ENCODE data around the gene CASKIN1. TPM values are rescaled to one million over a fixed set of nuclear protein-coding genes. Genes with fewer than 3 reads are reported as not detected.
A peak's percentile ranks its signal among the peaks of the same experiment; 100 is the strongest.

CASKIN1 gene
- total and polyA plus RNA-seq, 5 donors from 2014 or later: not detected

- H3K4me3 Mint-ChIP-seq: no peak overlapping the region
- H3K36me3 ChIP-seq (ENCODE audit: control insufficient read depth, insufficient read depth, low read length): peaks cover 25% of the 10 kb centered on the region
- H3K27ac ChIP-seq (ENCODE audit: insufficient read depth, low read length, poor library complexity, severe bottlenecking): no peak overlapping the region
- no peak overlapping the region for H3K4me3 ChIP-seq (ENCODE audit: low read depth, low read length)
- no peak overlapping the region for H3K27ac Mint-ChIP-seq
- H3K4me1 Mint-ChIP-seq: peaks cover 0 to 3% (median 0%) of the 10 kb centered on the region in 4 donors
- H3K4me1 ChIP-seq (ENCODE audit: control insufficient read depth, insufficient read depth, low read length, poor library complexity, severe bottlenecking): no peaks in the 10 kb centered on the region
- DNase-seq: no peak
- no peaks in the 10 kb centered on the region for H3K9me3 Mint-ChIP-seq
- no peaks in the 10 kb centered on the region for H3K27me3 Mint-ChIP-seq
- no peak for ATAC-seq (ENCODE audit: low read depth in 2 of 2)
- H3K36me3 Mint-ChIP-seq: peaks cover 14% of the 10 kb centered on the region
- H3K9me3 ChIP-seq (ENCODE audit: control insufficient read depth in 2 of 2, low read length in 2 of 2): no peaks in the 10 kb centered on the region
- H3K27me3 ChIP-seq (ENCODE audit: control insufficient read depth, insufficient read depth, low read length): no peaks in the 10 kb centered on the region
These were observed 23.6 kb downstream of the CASKIN1 start for GRCh38 chr16:2172688-2173335.

GRCh38 chr16:2171601-2172178 is 24.7 kb downstream of the CASKIN1 start:
- Histone ChIP-seq H3K36me3 (ENCODE audit: control insufficient read depth, insufficient read depth, low read length) (peaks cover 25% of the 10 kb centered on the region), H3K4me3 (ENCODE audit: low read depth, low read length) (no peak overlapping the region), H3K27me3 (ENCODE audit: control insufficient read depth, insufficient read depth, low read length) (no peaks in the 10 kb centered on the region), H3K4me1 (ENCODE audit: control insufficient read depth, insufficient read depth, low read length, poor library complexity, severe bottlenecking) (no peaks in the 10 kb centered on the region), H3K27ac (ENCODE audit: insufficient read depth, low read length, poor library complexity, severe bottlenecking) (no peak overlapping the region), H3K9me3 (ENCODE audit: control insufficient read depth in 2 of 2, low read length in 2 of 2) (no peaks in the 10 kb centered on the region)
- no peaks in the 10 kb centered on the region for H3K27me3 Mint-ChIP-seq
- H3K4me1 Mint-ChIP-seq: peaks cover 0 to 3% (median 0%) of the 10 kb centered on the region in 4 donors
- H3K9me3 Mint-ChIP-seq: no peaks in the 10 kb centered on the region
- no peak overlapping the region for H3K4me3 Mint-ChIP-seq
- no peak for DNase-seq
- H3K27ac Mint-ChIP-seq: no peak overlapping the region
- no peak for ATAC-seq (ENCODE audit: low read depth in 2 of 2)
- H3K36me3 Mint-ChIP-seq: peaks cover 14% of the 10 kb centered on the region

- Mint-ChIP-seq H3K4me1 (peaks cover 0 to 3% (median 0%) of the 10 kb centered on the region in 4 donors), H3K36me3 (peaks cover 12% of the 10 kb centered on the region), H3K4me3 (no peak overlapping the region), H3K9me3 (no peaks in the 10 kb centered on the region), H3K27me3 (no peaks in the 10 kb centered on the region), H3K27ac (no peak overlapping the region)
- no peak overlapping the region for H3K27ac ChIP-seq (ENCODE audit: insufficient read depth, low read length, poor library complexity, severe bottlenecking)
- DNase-seq (no peak), ATAC-seq (ENCODE audit: low read depth in 2 of 2) (no peak)
- H3K36me3 ChIP-seq (ENCODE audit: control insufficient read depth, insufficient read depth, low read length): peaks cover 27% of the 10 kb centered on the region
- H3K27me3 ChIP-seq (ENCODE audit: control insufficient read depth, insufficient read depth, low read length): no peaks in the 10 kb centered on the region
- H3K9me3 ChIP-seq (ENCODE audit: control insufficient read depth in 2 of 2, low read length in 2 of 2): no peaks in the 10 kb centered on the region
- H3K4me3 ChIP-seq (ENCODE audit: low read depth, low read length): no peak overlapping the region
- H3K4me1 ChIP-seq (ENCODE audit: control insufficient read depth, insufficient read depth, low read length, poor library complexity, severe bottlenecking): no peaks in the 10 kb centered on the region
These were observed 25.6 kb downstream of the CASKIN1 start for GRCh38 chr16:2170587-2171435.

- no peak overlapping the region for H3K4me3 ChIP-seq (ENCODE audit: low read depth, low read length)
- H3K36me3 ChIP-seq (ENCODE audit: control insufficient read depth, insufficient read depth, low read length): peaks cover 20% of the 10 kb centered on the region
These were observed 26.3 kb downstream of the CASKIN1 start for GRCh38 chr16:2170080-2170479.

GRCh38 chr16:2167068-2167638 is 29.3 kb downstream of the CASKIN1 start:
- H3K4me3 Mint-ChIP-seq: no peak overlapping the region
- Histone ChIP-seq H3K36me3 (ENCODE audit: control insufficient read depth, insufficient read depth, low read length) (peaks cover 9% of the 10 kb centered on the region), H3K27me3 (ENCODE audit: control insufficient read depth, insufficient read depth, low read length) (no peaks in the 10 kb centered on the region), H3K4me1 (ENCODE audit: control insufficient read depth, insufficient read depth, low read length, poor library complexity, severe bottlenecking) (no peaks in the 10 kb centered on the region), H3K27ac (ENCODE audit: insufficient read depth, low read length, poor library complexity, severe bottlenecking) (no peak overlapping the region), H3K9me3 (ENCODE audit: control insufficient read depth in 2 of 2, low read length in 2 of 2) (no peaks in the 10 kb centered on the region), H3K4me3 (ENCODE audit: low read depth, low read length) (no peak overlapping the region)
- H3K27me3 Mint-ChIP-seq: no peaks in the 10 kb centered on the region
- no peak overlapping the region for H3K27ac Mint-ChIP-seq
- H3K9me3 Mint-ChIP-seq: no peaks in the 10 kb centered on the region
- peaks cover 0 to 3% (median 0%) of the 10 kb centered on the region in 4 donors for H3K4me1 Mint-ChIP-seq
- peaks cover 6% of the 10 kb centered on the region for H3K36me3 Mint-ChIP-seq
- DNase-seq (no peak), ATAC-seq (ENCODE audit: low read depth in 2 of 2) (no peak)

More at GRCh38 chr16:2170080-2170479, 26.3 kb downstream of the CASKIN1 start:
- H3K4me3 Mint-ChIP-seq: no peak overlapping the region
- DNase-seq: no peak
- H3K27ac Mint-ChIP-seq: no peak overlapping the region
- peaks cover 11% of the 10 kb centered on the region for H3K36me3 Mint-ChIP-seq
- Histone ChIP-seq H3K27me3 (ENCODE audit: control insufficient read depth, insufficient read depth, low read length) (no peaks in the 10 kb centered on the region), H3K9me3 (ENCODE audit: control insufficient read depth in 2 of 2, low read length in 2 of 2) (no peaks in the 10 kb centered on the region), H3K4me1 (ENCODE audit: control insufficient read depth, insufficient read depth, low read length, poor library complexity, severe bottlenecking) (no peaks in the 10 kb centered on the region), H3K27ac (ENCODE audit: insufficient read depth, low read length, poor library complexity, severe bottlenecking) (no peak overlapping the region)
- no peak for ATAC-seq (ENCODE audit: low read depth in 2 of 2)
- no peaks in the 10 kb centered on the region for H3K9me3 Mint-ChIP-seq
- no peaks in the 10 kb centered on the region for H3K27me3 Mint-ChIP-seq
- peaks cover 0 to 3% (median 0%) of the 10 kb centered on the region in 4 donors for H3K4me1 Mint-ChIP-seq

- H3K36me3 ChIP-seq (ENCODE audit: control insufficient read depth, insufficient read depth, low read length): peaks cover 9% of the 10 kb centered on the region
- H3K4me3 Mint-ChIP-seq: no peak overlapping the region
These were observed 29.9 kb downstream of the CASKIN1 start for GRCh38 chr16:2166263-2167067.

GRCh38 chr16:2165861-2166260 is 30.5 kb downstream of the CASKIN1 start:
- Mint-ChIP-seq H3K27me3 (no peaks in the 10 kb centered on the region), H3K4me1 (peaks cover 0 to 7% (median 0%) of the 10 kb centered on the region in 4 donors), H3K4me3 (no peak overlapping the region), H3K9me3 (no peaks in the 10 kb centered on the region), H3K27ac (no peak overlapping the region), H3K36me3 (peaks cover 3% of the 10 kb centered on the region)
- no peak for DNase-seq
- no peak for ATAC-seq (ENCODE audit: low read depth in 2 of 2)
- peaks cover 9% of the 10 kb centered on the region for H3K36me3 ChIP-seq (ENCODE audit: control insufficient read depth, insufficient read depth, low read length)
- no peaks in the 10 kb centered on the region for H3K9me3 ChIP-seq (ENCODE audit: control insufficient read depth in 2 of 2, low read length in 2 of 2)
- no peaks in the 10 kb centered on the region for H3K27me3 ChIP-seq (ENCODE audit: control insufficient read depth, insufficient read depth, low read length)
- no peak overlapping the region for H3K4me3 ChIP-seq (ENCODE audit: low read depth, low read length)
- no peaks in the 10 kb centered on the region for H3K4me1 ChIP-seq (ENCODE audit: control insufficient read depth, insufficient read depth, low read length, poor library complexity, severe bottlenecking)
- no peak overlapping the region for H3K27ac ChIP-seq (ENCODE audit: insufficient read depth, low read length, poor library complexity, severe bottlenecking)

More at GRCh38 chr16:2166263-2167067, 29.9 kb downstream of the CASKIN1 start:
- Histone ChIP-seq H3K4me3 (ENCODE audit: low read depth, low read length) (no peak overlapping the region), H3K27me3 (ENCODE audit: control insufficient read depth, insufficient read depth, low read length) (no peaks in the 10 kb centered on the region), H3K4me1 (ENCODE audit: control insufficient read depth, insufficient read depth, low read length, poor library complexity, severe bottlenecking) (no peaks in the 10 kb centered on the region), H3K9me3 (ENCODE audit: control insufficient read depth in 2 of 2, low read length in 2 of 2) (no peaks in the 10 kb centered on the region), H3K27ac (ENCODE audit: insufficient read depth, low read length, poor library complexity, severe bottlenecking) (no peak overlapping the region)
- DNase-seq (no peak), ATAC-seq (ENCODE audit: low read depth in 2 of 2) (no peak)
- peaks cover 0 to 7% (median 0%) of the 10 kb centered on the region in 4 donors for H3K4me1 Mint-ChIP-seq
- no peaks in the 10 kb centered on the region for H3K9me3 Mint-ChIP-seq
- peak overlapping the region in 1 of 3 donors; percentile 25 for H3K27ac Mint-ChIP-seq
- H3K27me3 Mint-ChIP-seq: no peaks in the 10 kb centered on the region
- H3K36me3 Mint-ChIP-seq: peaks cover 3% of the 10 kb centered on the region

Measured in CD4-positive, CD25-positive, alpha-beta regulatory T cell (primary cell).